ENCODE measurements around the gene RPGRIP1.
"Not testable (repeated sequence)": the region's sequence is repeated elsewhere in the genome, so short reads cannot be mapped to it uniquely, and the experiment has no call there.

The RPGRIP1 gene

GRCh38 chr14:21279783-21280182 lies at the start of gene RPGRIP1:
Gene RPGRIP1, plus strand, starts transcription at chr14:21280083. Its CDS starts 7,894 bp downstream, at chr14:21287977.
- DNase-seq, result no peak

- DNase-seq, result no peak
Observed at GRCh38 chr14:21231020-21231652, 48.7 kb upstream of the RPGRIP1 start.

- no peak for DNase-seq
Observed at GRCh38 chr14:21233457-21234076, 46.3 kb upstream of the RPGRIP1 start.

- no peak for DNase-seq
Observed at GRCh38 chr14:21234112-21234511, 45.8 kb upstream of the RPGRIP1 start.

GRCh38 chr14:21236948-21237797 lies 42.7 kb upstream of the RPGRIP1 start:
- no peak for DNase-seq

GRCh38 chr14:21238823-21239518 lies 40.9 kb upstream of the RPGRIP1 start:
- DNase-seq, result no peak

GRCh38 chr14:21240417-21240816 lies 39.5 kb upstream of the RPGRIP1 start:
- DNase-seq, result no peak

GRCh38 chr14:21241218-21241819 lies 38.6 kb upstream of the RPGRIP1 start:
- no peak for DNase-seq

- DNase-seq, result no peak
Observed at GRCh38 chr14:21244544-21244943, 35.3 kb upstream of the RPGRIP1 start.

GRCh38 chr14:21245813-21246212 lies 34.1 kb upstream of the RPGRIP1 start:
- DNase-seq, result no peak

GRCh38 chr14:21248338-21248737 lies 31.5 kb upstream of the RPGRIP1 start:
- no peak for DNase-seq

- no peak for DNase-seq
Observed at GRCh38 chr14:21248739-21249411, 31.0 kb upstream of the RPGRIP1 start.

- DNase-seq, result no peak
Observed at GRCh38 chr14:21251215-21251614, 28.7 kb upstream of the RPGRIP1 start.

GRCh38 chr14:21252149-21252548 lies 27.7 kb upstream of the RPGRIP1 start:
- DNase-seq, result no peak

GRCh38 chr14:21255385-21256101 lies 24.3 kb upstream of the RPGRIP1 start:
- DNase-seq, result no peak

- DNase-seq, result not testable (repeated sequence)
Observed at GRCh38 chr14:21256102-21256447, 23.8 kb upstream of the RPGRIP1 start.

GRCh38 chr14:21256539-21257393 lies 23.1 kb upstream of the RPGRIP1 start:
- no peak for DNase-seq

GRCh38 chr14:21257394-21257909 lies 22.4 kb upstream of the RPGRIP1 start:
- DNase-seq, result no peak

GRCh38 chr14:21258005-21258888 lies 21.6 kb upstream of the RPGRIP1 start:
- no peak for DNase-seq
